SU-DHL-6 (cell line): ENCODE data around the gene OXLD1.

ENCODE experiments used
- CTCF ChIP-seq: fragments of 200-600 bp; sonication (generic); IDR thresholded peaks from one replicate; pipeline ENCODE4 v1.5.1; 2017; ENCODE audit warnings: antibody characterized with exemption, mild to moderate bottlenecking, low read length, moderate library complexity; ENCODE audit not compliant: insufficient read depth, poor library complexity, severe bottlenecking
- EZH2phosphoT487 ChIP-seq: fragments of 200-600 bp; sonication (generic), shearing (Covaris generic); conservative IDR thresholded peaks from 2 replicates; pipeline ENCODE4 v1.6.1; 2018; ENCODE audit warnings: mild to moderate bottlenecking, antibody characterized with exemption, low read length, moderate library complexity, mixed read lengths

- TF ChIP-seq CTCF, result no peak
- TF ChIP-seq EZH2phosphoT487, result no peak
Measured at GRCh38 chr17:81665205-81666091, 957 bp downstream of the OXLD1 start.
